WTC11 (cell line): ENCODE results near the gene PPP3CA.
"Not testable (repeated sequence)": the region's sequence is repeated elsewhere in the genome, so short reads cannot be mapped to it uniquely, and the experiment has no call there.

Experiments
- CREB1 ChIP-seq: sonication (generic); formaldehyde crosslinking; IDR thresholded peaks from 2 replicates; pipeline ENCODE4 v1.8.0; 2023; ENCODE audit warnings: mild to moderate bottlenecking, missing genetic modification reagents
- NFYB ChIP-seq: sonication (generic); formaldehyde crosslinking; conservative IDR thresholded peaks from 2 replicates; pipeline ENCODE4 v1.8.0; 2022; ENCODE audit warnings: low read depth, missing genetic modification reagents
- SP1 ChIP-seq: sonication (generic); formaldehyde crosslinking; conservative IDR thresholded peaks from 2 replicates; pipeline ENCODE4 v1.8.1; 2022; ENCODE audit warnings: missing genetic modification reagents
- TF ChIP-seq, protein P1 (sequence below): fragments of 200-600 bp; IDR thresholded peaks from 2 replicates; pipeline ENCODE4 v1.8.0; 2022; ENCODE audit warnings: antibody characterized with exemption
- TF ChIP-seq, protein P2 (sequence below): sonication (generic); formaldehyde crosslinking; IDR thresholded peaks from 2 replicates; pipeline ENCODE4 v1.8.1; 2022; ENCODE audit warnings: low read depth, missing genetic modification reagents, borderline replicate concordance
- TF ChIP-seq, protein P3 (sequence below): sonication (generic); formaldehyde crosslinking; IDR thresholded peaks from 2 replicates; pipeline ENCODE4 v1.8.1; 2023; ENCODE audit warnings: mild to moderate bottlenecking, missing genetic modification reagents, borderline replicate concordance

DNA sequence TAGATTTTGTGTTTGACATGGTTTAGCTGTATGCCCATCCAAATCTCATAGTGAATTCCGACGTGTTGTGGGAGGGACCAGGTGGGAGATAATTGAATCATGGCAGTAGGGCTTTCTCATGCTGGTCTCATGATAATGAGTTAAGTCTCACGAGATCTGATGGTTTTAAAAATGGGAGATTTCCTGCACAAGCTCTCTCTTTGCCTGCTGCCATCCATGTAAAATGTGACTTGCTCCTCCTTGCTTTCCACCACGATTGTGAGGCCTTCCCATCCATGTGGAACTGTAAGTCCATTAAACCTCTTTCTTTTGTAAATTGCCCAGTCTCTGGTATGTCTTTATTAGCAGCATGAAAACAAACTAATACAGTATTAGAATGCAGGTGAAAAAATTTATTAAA, 164.6 kb downstream of the PPP3CA start:
- TF ChIP-seq, protein P1, sequence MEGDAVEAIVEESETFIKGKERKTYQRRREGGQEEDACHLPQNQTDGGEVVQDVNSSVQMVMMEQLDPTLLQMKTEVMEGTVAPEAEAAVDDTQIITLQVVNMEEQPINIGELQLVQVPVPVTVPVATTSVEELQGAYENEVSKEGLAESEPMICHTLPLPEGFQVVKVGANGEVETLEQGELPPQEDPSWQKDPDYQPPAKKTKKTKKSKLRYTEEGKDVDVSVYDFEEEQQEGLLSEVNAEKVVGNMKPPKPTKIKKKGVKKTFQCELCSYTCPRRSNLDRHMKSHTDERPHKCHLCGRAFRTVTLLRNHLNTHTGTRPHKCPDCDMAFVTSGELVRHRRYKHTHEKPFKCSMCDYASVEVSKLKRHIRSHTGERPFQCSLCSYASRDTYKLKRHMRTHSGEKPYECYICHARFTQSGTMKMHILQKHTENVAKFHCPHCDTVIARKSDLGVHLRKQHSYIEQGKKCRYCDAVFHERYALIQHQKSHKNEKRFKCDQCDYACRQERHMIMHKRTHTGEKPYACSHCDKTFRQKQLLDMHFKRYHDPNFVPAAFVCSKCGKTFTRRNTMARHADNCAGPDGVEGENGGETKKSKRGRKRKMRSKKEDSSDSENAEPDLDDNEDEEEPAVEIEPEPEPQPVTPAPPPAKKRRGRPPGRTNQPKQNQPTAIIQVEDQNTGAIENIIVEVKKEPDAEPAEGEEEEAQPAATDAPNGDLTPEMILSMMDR, result not testable (repeated sequence)
- TF ChIP-seq CREB1; NFYB (CRISPR knock-in tag); SP1 (CRISPR knock-in tag): not testable (repeated sequence)
- TF ChIP-seq, protein P2, sequence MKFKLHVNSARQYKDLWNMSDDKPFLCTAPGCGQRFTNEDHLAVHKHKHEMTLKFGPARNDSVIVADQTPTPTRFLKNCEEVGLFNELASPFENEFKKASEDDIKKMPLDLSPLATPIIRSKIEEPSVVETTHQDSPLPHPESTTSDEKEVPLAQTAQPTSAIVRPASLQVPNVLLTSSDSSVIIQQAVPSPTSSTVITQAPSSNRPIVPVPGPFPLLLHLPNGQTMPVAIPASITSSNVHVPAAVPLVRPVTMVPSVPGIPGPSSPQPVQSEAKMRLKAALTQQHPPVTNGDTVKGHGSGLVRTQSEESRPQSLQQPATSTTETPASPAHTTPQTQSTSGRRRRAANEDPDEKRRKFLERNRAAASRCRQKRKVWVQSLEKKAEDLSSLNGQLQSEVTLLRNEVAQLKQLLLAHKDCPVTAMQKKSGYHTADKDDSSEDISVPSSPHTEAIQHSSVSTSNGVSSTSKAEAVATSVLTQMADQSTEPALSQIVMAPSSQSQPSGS (CRISPR knock-in tag), result not testable (repeated sequence)
- TF ChIP-seq, protein P3, sequence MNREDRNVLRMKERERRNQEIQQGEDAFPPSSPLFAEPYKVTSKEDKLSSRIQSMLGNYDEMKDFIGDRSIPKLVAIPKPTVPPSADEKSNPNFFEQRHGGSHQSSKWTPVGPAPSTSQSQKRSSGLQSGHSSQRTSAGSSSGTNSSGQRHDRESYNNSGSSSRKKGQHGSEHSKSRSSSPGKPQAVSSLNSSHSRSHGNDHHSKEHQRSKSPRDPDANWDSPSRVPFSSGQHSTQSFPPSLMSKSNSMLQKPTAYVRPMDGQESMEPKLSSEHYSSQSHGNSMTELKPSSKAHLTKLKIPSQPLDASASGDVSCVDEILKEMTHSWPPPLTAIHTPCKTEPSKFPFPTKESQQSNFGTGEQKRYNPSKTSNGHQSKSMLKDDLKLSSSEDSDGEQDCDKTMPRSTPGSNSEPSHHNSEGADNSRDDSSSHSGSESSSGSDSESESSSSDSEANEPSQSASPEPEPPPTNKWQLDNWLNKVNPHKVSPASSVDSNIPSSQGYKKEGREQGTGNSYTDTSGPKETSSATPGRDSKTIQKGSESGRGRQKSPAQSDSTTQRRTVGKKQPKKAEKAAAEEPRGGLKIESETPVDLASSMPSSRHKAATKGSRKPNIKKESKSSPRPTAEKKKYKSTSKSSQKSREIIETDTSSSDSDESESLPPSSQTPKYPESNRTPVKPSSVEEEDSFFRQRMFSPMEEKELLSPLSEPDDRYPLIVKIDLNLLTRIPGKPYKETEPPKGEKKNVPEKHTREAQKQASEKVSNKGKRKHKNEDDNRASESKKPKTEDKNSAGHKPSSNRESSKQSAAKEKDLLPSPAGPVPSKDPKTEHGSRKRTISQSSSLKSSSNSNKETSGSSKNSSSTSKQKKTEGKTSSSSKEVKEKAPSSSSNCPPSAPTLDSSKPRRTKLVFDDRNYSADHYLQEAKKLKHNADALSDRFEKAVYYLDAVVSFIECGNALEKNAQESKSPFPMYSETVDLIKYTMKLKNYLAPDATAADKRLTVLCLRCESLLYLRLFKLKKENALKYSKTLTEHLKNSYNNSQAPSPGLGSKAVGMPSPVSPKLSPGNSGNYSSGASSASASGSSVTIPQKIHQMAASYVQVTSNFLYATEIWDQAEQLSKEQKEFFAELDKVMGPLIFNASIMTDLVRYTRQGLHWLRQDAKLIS, result not testable (repeated sequence)
